Measurements from ENCODE around the gene ZNF227.

GRCh38 chr19:44277331-44277730 lies 65.0 kb downstream of the ZNF227 start:
- TF ChIP-seq, protein P1, sequence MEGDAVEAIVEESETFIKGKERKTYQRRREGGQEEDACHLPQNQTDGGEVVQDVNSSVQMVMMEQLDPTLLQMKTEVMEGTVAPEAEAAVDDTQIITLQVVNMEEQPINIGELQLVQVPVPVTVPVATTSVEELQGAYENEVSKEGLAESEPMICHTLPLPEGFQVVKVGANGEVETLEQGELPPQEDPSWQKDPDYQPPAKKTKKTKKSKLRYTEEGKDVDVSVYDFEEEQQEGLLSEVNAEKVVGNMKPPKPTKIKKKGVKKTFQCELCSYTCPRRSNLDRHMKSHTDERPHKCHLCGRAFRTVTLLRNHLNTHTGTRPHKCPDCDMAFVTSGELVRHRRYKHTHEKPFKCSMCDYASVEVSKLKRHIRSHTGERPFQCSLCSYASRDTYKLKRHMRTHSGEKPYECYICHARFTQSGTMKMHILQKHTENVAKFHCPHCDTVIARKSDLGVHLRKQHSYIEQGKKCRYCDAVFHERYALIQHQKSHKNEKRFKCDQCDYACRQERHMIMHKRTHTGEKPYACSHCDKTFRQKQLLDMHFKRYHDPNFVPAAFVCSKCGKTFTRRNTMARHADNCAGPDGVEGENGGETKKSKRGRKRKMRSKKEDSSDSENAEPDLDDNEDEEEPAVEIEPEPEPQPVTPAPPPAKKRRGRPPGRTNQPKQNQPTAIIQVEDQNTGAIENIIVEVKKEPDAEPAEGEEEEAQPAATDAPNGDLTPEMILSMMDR (IDR thresholded peaks at IDR 0.05), result no peak
- no peak for TF ChIP-seq POLR2A (IDR thresholded peaks at IDR 0.05)
